GM10248 (cell line): Measurements from ENCODE around the gene NEK5.

Experiments used
- CTCF ChIA-PET: fragments of 300-600 bp; sonication (Branson Sonifier 250); formaldehyde crosslinking; extraction: SDS; loops from one replicate; lab custom pipeline; 2021; ENCODE audit warnings: antibody characterized with exemption; lab: Yijun Ruan, JAX
- POLR2A ChIA-PET: fragments of 350-650 bp; sonication (Branson Sonifier 250); formaldehyde crosslinking; extraction: SDS; loops from one replicate; lab custom pipeline; 2020; ENCODE audit warnings: antibody characterized with exemption; lab: Yijun Ruan, JAX
- DNase-seq: peaks from one replicate; pipeline ENCODE4 v3.0.0; 2012; ENCODE audit errors: extremely low spot score
- TF ChIP-seq, protein P1 (sequence below): IDR thresholded peaks from 2 replicates; pipeline ENCODE4 v1.5.1; 2012; ENCODE audit warnings: mild to moderate bottlenecking, low read depth; ENCODE audit errors: extremely low read depth, missing control alignments, control extremely low read depth

The NEK5 gene

DNA sequence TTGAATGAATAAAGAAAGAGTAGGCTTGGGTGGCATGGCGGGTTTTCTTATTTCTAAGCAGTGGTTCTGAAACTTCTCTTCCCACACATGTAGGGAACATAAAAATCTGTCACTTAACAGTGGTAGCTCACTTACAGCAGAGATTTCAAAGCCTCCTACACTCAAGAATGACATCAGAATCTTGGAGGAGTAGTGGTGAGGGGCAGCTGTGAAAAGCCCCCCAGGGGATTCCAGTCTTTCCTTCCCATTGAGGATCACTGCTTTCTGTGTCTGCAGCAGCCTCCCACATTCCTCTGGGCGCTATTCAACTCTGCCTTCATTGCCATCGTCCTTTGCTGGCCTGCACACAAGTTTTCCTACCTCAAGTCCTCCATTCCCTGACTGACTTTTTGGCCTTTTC lies 8.6 kb upstream of the NEK5 start:
- CTCF ChIA-PET: interaction anchor here (4.4 kb wide), 1 partner anchor 10 kb away, joined by 18 read pairs; no protein-coding TSS in a partner anchor
- POLR2A ChIA-PET: no interaction called here
- TF ChIP-seq, protein P1, sequence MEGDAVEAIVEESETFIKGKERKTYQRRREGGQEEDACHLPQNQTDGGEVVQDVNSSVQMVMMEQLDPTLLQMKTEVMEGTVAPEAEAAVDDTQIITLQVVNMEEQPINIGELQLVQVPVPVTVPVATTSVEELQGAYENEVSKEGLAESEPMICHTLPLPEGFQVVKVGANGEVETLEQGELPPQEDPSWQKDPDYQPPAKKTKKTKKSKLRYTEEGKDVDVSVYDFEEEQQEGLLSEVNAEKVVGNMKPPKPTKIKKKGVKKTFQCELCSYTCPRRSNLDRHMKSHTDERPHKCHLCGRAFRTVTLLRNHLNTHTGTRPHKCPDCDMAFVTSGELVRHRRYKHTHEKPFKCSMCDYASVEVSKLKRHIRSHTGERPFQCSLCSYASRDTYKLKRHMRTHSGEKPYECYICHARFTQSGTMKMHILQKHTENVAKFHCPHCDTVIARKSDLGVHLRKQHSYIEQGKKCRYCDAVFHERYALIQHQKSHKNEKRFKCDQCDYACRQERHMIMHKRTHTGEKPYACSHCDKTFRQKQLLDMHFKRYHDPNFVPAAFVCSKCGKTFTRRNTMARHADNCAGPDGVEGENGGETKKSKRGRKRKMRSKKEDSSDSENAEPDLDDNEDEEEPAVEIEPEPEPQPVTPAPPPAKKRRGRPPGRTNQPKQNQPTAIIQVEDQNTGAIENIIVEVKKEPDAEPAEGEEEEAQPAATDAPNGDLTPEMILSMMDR: no peak
- DNase-seq: no peak

DNA sequence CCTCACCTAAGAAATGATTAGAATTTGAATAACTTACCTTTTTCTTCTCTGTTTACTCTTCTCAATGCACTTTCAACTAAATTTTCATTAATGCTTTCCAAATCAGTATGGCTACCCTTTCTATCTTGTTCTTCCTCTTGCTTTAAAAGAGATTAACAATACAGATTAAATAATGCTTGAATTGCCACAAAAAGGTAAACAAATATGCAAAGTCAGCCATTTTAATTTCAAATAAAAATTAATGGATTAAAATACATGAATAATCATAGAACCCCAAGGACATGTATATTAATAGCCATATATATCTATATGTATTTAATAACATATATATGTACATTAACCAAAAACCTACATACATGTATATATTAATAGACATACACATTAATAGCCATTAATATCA lies 7.9 kb upstream of the NEK5 start:
- DNase-seq: no peak
- TF ChIP-seq, protein P1: no peak
- ChIA-PET CTCF (no interaction called here), POLR2A (no interaction called here)

DNA sequence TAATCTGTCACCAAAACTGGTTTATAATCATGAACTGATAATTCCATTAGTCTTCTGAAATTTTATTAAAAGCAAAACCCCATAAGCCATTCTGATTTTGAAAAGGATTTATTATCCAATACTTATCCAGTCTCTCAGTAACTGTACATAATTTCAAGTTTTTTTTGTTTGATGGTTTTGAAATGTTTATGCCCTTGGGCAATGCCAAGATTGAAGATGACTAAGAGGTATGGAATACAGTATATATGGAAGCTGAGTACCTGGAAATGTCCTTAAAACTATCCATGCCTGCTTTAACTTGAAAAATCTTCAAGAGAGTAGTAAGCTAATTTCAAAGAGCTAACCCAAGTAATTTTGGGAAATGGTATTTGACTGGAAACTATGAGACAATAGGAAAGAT lies 1.8 kb upstream of the NEK5 start:
- no peak for DNase-seq
- TF ChIP-seq, protein P1: no peak
- ChIA-PET CTCF (interaction anchor here (1.2 to 1.6 kb wide), 3 partner anchors 11 to 315 kb away, joined by 3 to 7 read pairs (median 4); no protein-coding TSS in a partner anchor), POLR2A (no interaction called here)

DNA sequence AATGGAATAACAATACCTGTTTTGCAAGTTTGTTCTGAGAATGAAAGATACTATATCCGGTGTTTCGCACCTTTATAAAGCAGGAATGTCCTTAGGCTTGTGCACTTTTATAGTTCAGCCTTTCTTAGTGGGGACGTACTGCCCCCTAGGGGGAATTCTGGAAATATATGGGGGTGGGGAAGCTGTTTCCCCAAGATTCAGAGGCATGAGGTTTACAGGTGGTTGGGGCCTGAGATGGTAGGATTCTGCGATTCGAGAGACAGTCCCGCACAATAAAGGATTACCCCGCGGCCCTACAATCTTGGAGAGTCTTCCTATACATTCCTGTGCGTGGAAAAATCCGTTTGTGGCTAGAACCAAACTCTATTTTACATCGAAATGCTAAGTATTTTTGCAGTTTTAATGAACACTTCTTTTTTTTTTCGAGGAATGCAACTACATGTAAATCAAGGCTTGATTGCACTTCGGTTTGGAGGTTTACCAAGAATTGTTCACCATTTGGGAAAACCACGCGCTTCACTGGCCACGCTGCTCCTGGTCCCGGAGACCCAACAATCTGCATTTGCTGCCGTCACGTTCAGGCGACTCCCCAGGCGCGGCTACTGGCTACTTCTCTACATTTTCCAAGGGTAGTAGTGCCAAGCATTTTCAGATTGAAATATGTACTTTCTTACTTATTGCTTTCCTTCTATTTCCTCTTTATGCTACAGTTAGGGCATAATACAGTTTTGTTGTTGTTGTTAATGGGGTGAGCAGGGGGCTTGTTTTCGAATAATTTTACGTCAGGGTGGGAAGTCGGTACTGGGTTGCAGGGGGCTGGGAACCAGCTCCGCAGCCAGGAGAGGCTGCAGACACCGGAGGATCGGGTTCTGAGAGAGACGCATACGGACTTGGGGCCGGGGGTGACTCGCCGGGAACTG lies 830 bp downstream of the NEK5 start:
- ChIA-PET POLR2A (no interaction called here), CTCF (interaction anchor here (0.6 to 3.1 kb wide), 47 partner anchors 9 to 1002 kb away, joined by 3 to 29 read pairs (median 4); partner anchors contain the start of genes ALG11, NEK3 and TMEM272)
- TF ChIP-seq, protein P1: peak; percentile 73
- DNase-seq: peak; percentile 79

DNA sequence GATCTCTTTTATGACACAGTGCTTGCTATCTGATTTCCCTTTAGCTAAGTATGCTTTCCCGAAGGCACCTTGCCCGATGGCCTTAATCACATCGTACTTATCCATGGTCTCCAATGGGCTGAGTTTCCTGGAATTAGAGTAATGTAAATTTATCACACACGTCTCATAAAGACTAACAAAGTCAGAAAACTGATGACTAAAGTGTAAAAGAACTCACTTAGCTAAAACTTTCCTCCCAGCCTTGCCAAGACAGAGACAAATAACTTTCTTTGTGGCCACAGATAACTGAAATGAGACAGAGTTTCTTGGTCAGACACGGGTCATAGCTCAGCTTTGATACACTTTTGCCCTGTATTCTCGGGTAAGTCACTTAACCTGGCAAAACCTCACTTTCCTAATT lies 1.5 kb downstream of the NEK5 start:
- TF ChIP-seq, protein P1: no peak
- DNase-seq: no peak
- POLR2A ChIA-PET: no interaction called here
- CTCF ChIA-PET: interaction anchor here (0.8 to 3.1 kb wide), 41 partner anchors 8 to 1002 kb away, joined by 3 to 29 read pairs (median 5); partner anchors contain the start of genes ALG11, NEK3 and TMEM272

DNA sequence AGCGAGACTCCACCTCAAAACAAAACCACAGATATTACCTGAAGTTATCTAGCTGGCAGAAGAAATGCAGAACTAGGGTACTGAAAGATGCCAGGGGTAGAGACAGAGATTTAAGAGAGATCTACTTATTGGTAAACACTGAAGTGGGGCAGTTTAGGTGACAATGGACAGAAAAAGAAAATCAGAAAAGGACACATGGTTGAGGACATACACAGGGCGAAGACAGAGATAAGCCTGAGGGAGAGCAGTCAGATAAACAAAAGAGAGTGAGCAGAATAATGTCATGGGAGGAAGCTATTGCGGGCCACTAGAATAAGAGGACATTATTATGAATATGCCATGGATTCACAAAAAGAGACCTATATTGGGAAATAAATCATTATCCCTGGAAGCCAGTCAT lies 3.3 kb downstream of the NEK5 start:
- TF ChIP-seq, protein P1: no peak
- ChIA-PET POLR2A (no interaction called here), CTCF (interaction anchor here (0.9 to 3.1 kb wide), 5 partner anchors 14 to 280 kb away, joined by 3 to 25 read pairs (median 4); no protein-coding TSS in a partner anchor)
- DNase-seq: no peak
